Heart left ventricle (tissue), 13 donors: ENCODE results near the gene ZNF346.

Experiments
- POLR2A ChIP-seq, 2 donors: fragments of 450-650 bp; IDR thresholded peaks; one replicate each; pipeline ENCODE4 v1.6.1; 2017; ENCODE audit warnings: antibody characterized with exemption in 2 of 2, mild to moderate bottlenecking in 2 of 2, moderate library complexity in 2 of 2
- TF ChIP-seq, protein P1 (sequence below), 12 donors: fragments of 200-600 bp; sonication (generic) in 4 of 12; IDR thresholded peaks; one replicate each; pipeline versions ENCODE4 v1.5.0 to v1.8.0; 2018 to 2022; ENCODE audit warnings: antibody characterized with exemption in 12 of 12, mild to moderate bottlenecking in 5 of 12
- donor health status: ischemic (EF 13 %, LVEDD 7.1; RV severe dilation, severe dysfunction).
- donor health status: DM: no; HTN: yes; CAD: no.
- donor health status: DM: no; HTN: no; CAD: no.
- donor health status: ischemic (EF 25% LVEDD 6.9; RV normal size, moderate dysfunction).
- donor health status: ischemic (EF 25% LVEDD 5.7; RV mildly dilated, moderate dysfunction).
- donor health status: ischemic (EF 35%, LVEDD 5.7; RV mildly dilated, moderate dysfunction).
- donor health status: nonischemic (EF 11% LVEDD 7.7; RV severe dilation, severe dysfunction).
- donor health status: DM: yes; HTN: yes; CAD: no.
- donor health status: PGD.
- donor health status: ischemic (EF 29% LVEDD 5.4; RV normal size, mild dysfunction).
- donor health status: nonischemic (EF 23%, LVEDD 6.1; RV moderate dilation, normal function).

GRCh38 chr5:177084175-177084574 is 61.7 kb downstream of the ZNF346 start:
- TF ChIP-seq, protein P1, sequence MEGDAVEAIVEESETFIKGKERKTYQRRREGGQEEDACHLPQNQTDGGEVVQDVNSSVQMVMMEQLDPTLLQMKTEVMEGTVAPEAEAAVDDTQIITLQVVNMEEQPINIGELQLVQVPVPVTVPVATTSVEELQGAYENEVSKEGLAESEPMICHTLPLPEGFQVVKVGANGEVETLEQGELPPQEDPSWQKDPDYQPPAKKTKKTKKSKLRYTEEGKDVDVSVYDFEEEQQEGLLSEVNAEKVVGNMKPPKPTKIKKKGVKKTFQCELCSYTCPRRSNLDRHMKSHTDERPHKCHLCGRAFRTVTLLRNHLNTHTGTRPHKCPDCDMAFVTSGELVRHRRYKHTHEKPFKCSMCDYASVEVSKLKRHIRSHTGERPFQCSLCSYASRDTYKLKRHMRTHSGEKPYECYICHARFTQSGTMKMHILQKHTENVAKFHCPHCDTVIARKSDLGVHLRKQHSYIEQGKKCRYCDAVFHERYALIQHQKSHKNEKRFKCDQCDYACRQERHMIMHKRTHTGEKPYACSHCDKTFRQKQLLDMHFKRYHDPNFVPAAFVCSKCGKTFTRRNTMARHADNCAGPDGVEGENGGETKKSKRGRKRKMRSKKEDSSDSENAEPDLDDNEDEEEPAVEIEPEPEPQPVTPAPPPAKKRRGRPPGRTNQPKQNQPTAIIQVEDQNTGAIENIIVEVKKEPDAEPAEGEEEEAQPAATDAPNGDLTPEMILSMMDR (IDR thresholded peaks at IDR 0.05), result no peak
- TF ChIP-seq POLR2A (IDR thresholded peaks at IDR 0.05), result no peak
